ENCODE results near the gene GALNT5.

The GALNT5 gene

DNA sequence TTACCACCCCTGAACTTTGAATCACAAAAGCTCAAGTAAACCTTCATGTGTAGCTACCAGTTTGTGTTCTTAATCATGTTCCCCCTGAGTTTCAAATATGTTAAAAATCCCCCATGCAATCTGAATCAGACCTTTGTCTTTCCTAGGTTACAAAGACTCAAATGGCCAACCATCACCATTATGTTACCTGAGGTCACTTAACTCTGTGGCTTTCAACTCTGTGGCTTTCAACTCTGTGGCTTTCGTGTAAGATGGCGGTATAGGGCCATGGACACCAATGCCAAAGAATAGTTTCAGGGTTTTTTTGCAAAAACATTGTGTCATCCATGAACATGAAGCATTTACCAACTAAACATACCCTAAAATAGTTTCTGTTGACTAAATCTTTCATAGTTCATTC lies 61.4 kb downstream of the GALNT5 start:
- no peak overlapping the region for H3K4me3 Mint-ChIP-seq
- H3K4me1 Mint-ChIP-seq: no peaks in the 10 kb centered on the region
- H3K27me3 Mint-ChIP-seq (ENCODE audit: low read depth): peaks cover 5% of the 10 kb centered on the region
- H3K36me3 Mint-ChIP-seq (ENCODE audit: low read depth): no peaks in the 10 kb centered on the region
- no peaks in the 10 kb centered on the region for H3K9me3 Mint-ChIP-seq
- no peak overlapping the region for H3K27ac Mint-ChIP-seq
- TF ChIP-seq, protein P1, sequence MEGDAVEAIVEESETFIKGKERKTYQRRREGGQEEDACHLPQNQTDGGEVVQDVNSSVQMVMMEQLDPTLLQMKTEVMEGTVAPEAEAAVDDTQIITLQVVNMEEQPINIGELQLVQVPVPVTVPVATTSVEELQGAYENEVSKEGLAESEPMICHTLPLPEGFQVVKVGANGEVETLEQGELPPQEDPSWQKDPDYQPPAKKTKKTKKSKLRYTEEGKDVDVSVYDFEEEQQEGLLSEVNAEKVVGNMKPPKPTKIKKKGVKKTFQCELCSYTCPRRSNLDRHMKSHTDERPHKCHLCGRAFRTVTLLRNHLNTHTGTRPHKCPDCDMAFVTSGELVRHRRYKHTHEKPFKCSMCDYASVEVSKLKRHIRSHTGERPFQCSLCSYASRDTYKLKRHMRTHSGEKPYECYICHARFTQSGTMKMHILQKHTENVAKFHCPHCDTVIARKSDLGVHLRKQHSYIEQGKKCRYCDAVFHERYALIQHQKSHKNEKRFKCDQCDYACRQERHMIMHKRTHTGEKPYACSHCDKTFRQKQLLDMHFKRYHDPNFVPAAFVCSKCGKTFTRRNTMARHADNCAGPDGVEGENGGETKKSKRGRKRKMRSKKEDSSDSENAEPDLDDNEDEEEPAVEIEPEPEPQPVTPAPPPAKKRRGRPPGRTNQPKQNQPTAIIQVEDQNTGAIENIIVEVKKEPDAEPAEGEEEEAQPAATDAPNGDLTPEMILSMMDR (IDR thresholded peaks at IDR 0.05; ENCODE audit: unreplicated experiment in 3 of 3): no peak

DNA sequence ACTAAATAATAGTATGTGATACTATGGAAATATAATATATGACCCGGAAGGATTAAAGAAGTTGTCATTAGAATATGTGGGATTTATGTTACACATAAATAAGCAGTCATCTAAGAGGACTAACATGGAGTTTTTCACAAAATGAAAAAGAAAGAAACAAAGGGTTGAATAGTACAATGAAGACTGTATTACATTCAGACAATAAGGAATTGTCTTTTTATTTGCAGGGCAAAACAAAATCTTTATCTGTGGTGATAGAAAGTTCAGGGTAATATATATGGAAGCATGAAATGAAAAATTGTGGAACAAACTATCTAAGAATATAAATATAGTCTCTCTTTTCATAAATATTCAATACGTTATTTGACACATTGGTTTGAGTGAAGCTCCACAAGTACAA lies 62.3 kb downstream of the GALNT5 start:
- H3K4me1 Mint-ChIP-seq: no peaks in the 10 kb centered on the region
- TF ChIP-seq, protein P1 (IDR thresholded peaks at IDR 0.05; ENCODE audit: unreplicated experiment in 3 of 3): no peak
- H3K4me3 Mint-ChIP-seq: no peak overlapping the region
- peaks cover 5% of the 10 kb centered on the region for H3K27me3 Mint-ChIP-seq (ENCODE audit: low read depth)
- no peaks in the 10 kb centered on the region for H3K9me3 Mint-ChIP-seq
- H3K27ac Mint-ChIP-seq: no peak overlapping the region
- no peaks in the 10 kb centered on the region for H3K36me3 Mint-ChIP-seq (ENCODE audit: low read depth)

DNA sequence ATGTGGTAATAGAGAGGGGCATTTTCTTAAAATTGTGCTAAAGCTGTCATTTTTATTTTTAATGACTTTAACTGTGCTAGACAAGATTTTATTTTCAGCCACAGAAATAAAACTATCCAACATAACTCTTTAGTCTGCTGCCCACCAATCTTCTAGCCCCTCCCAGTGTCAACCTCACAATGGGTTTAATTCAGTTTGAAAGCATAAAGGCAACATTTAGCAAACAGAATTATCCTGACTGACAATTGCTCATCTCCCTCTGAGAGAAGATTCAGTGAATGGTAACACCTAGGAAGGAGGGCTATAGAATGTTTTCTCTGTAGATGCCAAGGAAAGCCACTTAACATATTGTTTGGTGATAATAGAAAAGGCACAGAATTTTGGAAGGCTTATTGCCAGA lies 62.9 kb downstream of the GALNT5 start:
- Mint-ChIP-seq H3K4me3 (no peak overlapping the region), H3K9me3 (no peaks in the 10 kb centered on the region)
- TF ChIP-seq, protein P1 (IDR thresholded peaks at IDR 0.05; ENCODE audit: unreplicated experiment in 3 of 3): no peak

DNA sequence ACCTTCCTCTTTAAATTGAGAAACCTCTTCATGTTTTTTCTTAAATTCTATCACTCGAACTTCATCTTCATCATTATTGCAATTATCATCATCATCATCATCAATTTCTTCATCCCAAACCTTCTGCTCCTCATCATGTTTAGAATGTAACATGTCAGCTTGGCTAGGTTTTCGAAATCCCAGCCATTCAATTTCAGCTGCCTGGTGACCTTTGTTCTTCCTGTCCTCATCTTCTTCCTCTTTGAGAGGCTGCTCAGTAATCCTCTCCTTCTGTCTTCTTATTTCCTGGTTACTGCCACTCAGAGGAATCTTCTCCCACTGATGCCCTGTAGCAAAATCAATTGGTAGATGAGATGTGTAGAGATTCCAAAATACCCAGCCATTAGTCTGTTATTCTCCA lies 64.0 kb downstream of the GALNT5 start:
- Mint-ChIP-seq H3K27me3 (ENCODE audit: low read depth) (peaks cover 5% of the 10 kb centered on the region), H3K4me3 (no peak overlapping the region), H3K4me1 (peaks cover 2% of the 10 kb centered on the region), H3K27ac (no peak overlapping the region), H3K9me3 (no peaks in the 10 kb centered on the region), H3K36me3 (ENCODE audit: low read depth) (no peaks in the 10 kb centered on the region)
- TF ChIP-seq, protein P1 (IDR thresholded peaks at IDR 0.05; ENCODE audit: unreplicated experiment in 3 of 3): no peak

More for the DNA sequence above, 62.9 kb downstream of the GALNT5 start:
- Mint-ChIP-seq H3K27me3 (ENCODE audit: low read depth) (peaks cover 5% of the 10 kb centered on the region), H3K36me3 (ENCODE audit: low read depth) (no peaks in the 10 kb centered on the region), H3K27ac (no peak overlapping the region), H3K4me1 (no peaks in the 10 kb centered on the region)

DNA sequence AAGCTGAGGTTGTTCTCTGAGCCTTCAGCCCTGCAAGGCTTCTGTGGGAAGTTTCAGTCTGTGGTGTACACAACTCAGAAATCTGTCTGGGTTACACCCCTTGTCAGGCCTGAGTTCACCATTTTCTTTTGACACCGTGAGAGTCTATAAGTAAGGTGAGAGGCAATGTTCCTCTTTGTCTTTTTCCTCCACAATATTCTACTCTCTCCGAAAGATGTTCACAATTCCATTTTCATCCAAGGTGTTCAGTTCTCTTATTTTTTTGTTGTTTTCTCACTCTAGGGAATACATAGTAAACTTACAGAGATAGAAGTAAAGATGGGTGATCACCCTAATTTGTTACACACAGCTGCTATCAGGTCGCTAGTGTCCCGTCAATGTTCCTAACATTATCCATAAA lies 64.9 kb downstream of the GALNT5 start:
- no peaks in the 10 kb centered on the region for H3K36me3 Mint-ChIP-seq (ENCODE audit: low read depth)
- peaks cover 5% of the 10 kb centered on the region for H3K27me3 Mint-ChIP-seq (ENCODE audit: low read depth)
- peaks cover 10% of the 10 kb centered on the region for H3K4me1 Mint-ChIP-seq
- H3K4me3 Mint-ChIP-seq: no peak overlapping the region
- TF ChIP-seq, protein P1 (IDR thresholded peaks at IDR 0.05; ENCODE audit: unreplicated experiment in 3 of 3): no peak
- no peak overlapping the region for H3K27ac Mint-ChIP-seq
- no peaks in the 10 kb centered on the region for H3K9me3 Mint-ChIP-seq

DNA sequence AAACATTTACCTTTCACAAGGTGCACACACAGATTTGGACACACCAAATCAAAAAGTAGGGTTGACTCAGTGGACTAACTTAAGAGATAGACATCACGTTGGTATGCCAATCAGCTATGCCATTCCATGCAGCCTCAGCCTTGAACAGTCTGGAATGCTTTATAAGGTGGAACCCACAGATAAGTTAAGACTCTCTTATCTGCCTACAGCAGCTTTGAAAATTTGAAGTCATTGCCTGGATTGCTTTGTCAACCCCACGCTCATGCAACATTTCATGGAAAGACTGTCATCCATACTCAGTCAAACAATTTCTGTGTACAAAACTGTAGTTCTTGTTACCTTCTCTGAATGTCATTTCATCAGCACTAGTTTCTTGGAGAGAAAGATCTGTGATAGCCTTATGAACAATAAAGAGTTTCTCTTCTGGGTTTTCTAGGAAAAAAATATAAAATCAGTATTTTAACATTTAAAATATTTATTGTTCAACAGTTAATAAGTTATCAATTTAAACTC lies 66.9 kb downstream of the GALNT5 start:
- no peaks in the 10 kb centered on the region for H3K36me3 Mint-ChIP-seq (ENCODE audit: low read depth)
- H3K4me3 Mint-ChIP-seq: no peak overlapping the region
- H3K9me3 Mint-ChIP-seq: no peaks in the 10 kb centered on the region
- H3K27me3 Mint-ChIP-seq (ENCODE audit: low read depth): peaks cover 5% of the 10 kb centered on the region
- H3K27ac Mint-ChIP-seq: no peak overlapping the region
- TF ChIP-seq, protein P1 (IDR thresholded peaks at IDR 0.05; ENCODE audit: unreplicated experiment in 3 of 3): no peak
- H3K4me1 Mint-ChIP-seq: peaks cover 23% of the 10 kb centered on the region

All from nephron (organoid).